IPS-15b (cell line): ENCODE measurements around the gene HORMAD1.
"Not testable (repeated sequence)": the region's sequence is repeated elsewhere in the genome, so short reads cannot be mapped to it uniquely, and the experiment has no call there.

Experiments used
- H3K27me3 ChIP-seq: one replicate; pipeline ENCODE4 v1.6.1; 2013; ENCODE audit warnings: low read length; ENCODE audit not compliant: control insufficient read depth, insufficient read depth
- H3K36me3 ChIP-seq: one replicate; pipeline ENCODE4 v1.6.1; 2013; ENCODE audit warnings: low read length; ENCODE audit not compliant: control insufficient read depth, insufficient read depth
- H3K4me1 ChIP-seq: one replicate; pipeline ENCODE4 v1.6.1; 2013; ENCODE audit warnings: mild to moderate bottlenecking, low read length; ENCODE audit not compliant: control insufficient read depth, insufficient read depth
- H3K4me3 ChIP-seq: one replicate; pipeline ENCODE4 v1.5.1; 2013; ENCODE audit warnings: low read depth, low read length
- H3K9ac ChIP-seq: one replicate; pipeline ENCODE4 v1.6.1; 2013; ENCODE audit warnings: low read depth, mild to moderate bottlenecking, low read length
- H3K9me3 ChIP-seq: one replicate; pipeline ENCODE4 v1.6.1; 2013; ENCODE audit warnings: mild to moderate bottlenecking, low read length; ENCODE audit not compliant: control insufficient read depth, insufficient read depth

The HORMAD1 gene

GRCh38 chr1:150654635-150655034 lies 66.1 kb downstream of the HORMAD1 start:
- H3K4me3 ChIP-seq, H3K9ac ChIP-seq, H3K4me1 ChIP-seq, H3K27me3 ChIP-seq, H3K9me3 ChIP-seq, H3K36me3 ChIP-seq: not testable (repeated sequence)

GRCh38 chr1:150650193-150650592 lies 70.5 kb downstream of the HORMAD1 start:
- no peak overlapping the region for H3K4me3 ChIP-seq
- no peaks in the 10 kb centered on the region for H3K4me1 ChIP-seq
- H3K36me3 ChIP-seq = peaks cover 9% of the 10 kb centered on the region
- H3K27me3 ChIP-seq = no peaks in the 10 kb centered on the region
- H3K9ac ChIP-seq = no peak overlapping the region
- no peaks in the 10 kb centered on the region for H3K9me3 ChIP-seq

DNA sequence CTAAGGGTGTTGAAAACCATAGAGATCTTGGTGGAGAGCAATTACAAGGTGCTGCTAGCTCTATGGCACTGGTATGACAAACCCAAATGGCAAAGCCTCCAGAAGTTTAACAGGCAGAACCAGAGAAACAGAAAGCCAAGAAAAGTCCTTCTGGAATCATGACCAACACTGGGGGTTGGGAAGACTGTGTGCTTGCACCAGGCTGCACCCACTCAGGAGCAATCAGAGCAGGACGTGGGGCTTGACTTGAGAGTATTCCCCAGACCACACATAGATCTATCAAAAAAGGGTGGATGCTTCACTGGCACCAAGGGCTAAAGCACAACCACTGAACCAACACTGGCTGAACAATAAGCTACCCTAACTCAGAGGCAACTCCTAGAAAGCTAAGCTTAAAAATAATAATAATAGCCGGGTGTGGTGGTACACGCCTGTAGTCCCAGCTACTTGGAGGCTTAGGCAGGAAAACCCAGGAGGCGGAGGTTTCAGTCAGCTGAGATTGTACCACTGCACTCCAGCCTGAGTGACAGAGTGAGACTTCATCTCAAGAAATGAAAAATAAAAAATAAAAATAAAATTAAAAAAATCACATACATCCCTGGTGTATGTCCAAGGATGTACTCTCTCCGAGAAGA lies 71.1 kb downstream of the HORMAD1 start:
- H3K4me1 ChIP-seq = no peaks in the 10 kb centered on the region
- H3K27me3 ChIP-seq = no peaks in the 10 kb centered on the region
- no peak overlapping the region for H3K9ac ChIP-seq
- no peak overlapping the region for H3K4me3 ChIP-seq
- peaks cover 9% of the 10 kb centered on the region for H3K36me3 ChIP-seq
- H3K9me3 ChIP-seq = no peaks in the 10 kb centered on the region
